ENCODE data around the gene C11orf21.

The C11orf21 gene

DNA sequence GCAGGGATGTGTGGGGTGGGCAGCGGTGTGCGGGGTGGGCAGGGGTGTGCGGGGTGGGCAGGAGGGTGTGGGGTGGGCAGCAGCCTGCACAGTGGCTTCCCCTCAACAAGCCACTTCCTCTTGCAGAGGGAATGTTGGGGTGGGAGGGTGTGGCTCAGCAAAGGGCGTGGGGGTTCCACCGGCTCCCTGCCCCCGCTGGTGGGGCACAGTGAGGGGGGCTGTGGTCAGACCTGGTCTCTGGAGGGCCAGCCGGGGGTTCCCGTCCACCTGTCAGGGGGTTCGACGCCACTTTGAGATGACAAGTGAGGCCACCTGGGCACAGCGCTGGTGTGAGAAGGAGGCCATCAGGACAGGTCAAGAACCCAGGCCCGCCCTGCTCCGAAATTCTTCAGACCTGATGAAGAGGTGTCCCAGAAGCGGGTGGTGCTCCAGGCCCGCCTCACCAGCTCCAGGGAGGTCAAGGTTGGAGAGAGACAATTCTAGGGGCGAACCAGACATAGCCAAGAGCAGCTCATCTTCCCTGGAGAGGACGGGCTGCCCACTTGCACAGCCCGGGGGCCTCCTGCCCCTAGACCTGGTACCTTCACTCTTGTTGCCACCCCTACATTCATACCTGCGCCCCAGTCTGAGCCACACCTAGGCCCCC lies 1.3 kb downstream of the C11orf21 start:
- Mint-ChIP-seq H3K36me3 (ENCODE audit: low read depth) (peaks cover 93% of the 10 kb centered on the region), H3K4me1 (ENCODE audit: low read depth) (peaks cover 68% of the 10 kb centered on the region), H3K9me3 (no peaks in the 10 kb centered on the region), H3K27me3 (peaks cover 2% of the 10 kb centered on the region), H3K27ac (peak overlapping the region; percentile 87), H3K4me3 (peak overlapping the region; percentile 97)
- intact Hi-C loops (cut with micrococcal nuclease) = loop anchor here (10.0 kb wide), 1 partner anchor 584 kb away; the partner anchor contains the start of gene CDKN1C

DNA sequence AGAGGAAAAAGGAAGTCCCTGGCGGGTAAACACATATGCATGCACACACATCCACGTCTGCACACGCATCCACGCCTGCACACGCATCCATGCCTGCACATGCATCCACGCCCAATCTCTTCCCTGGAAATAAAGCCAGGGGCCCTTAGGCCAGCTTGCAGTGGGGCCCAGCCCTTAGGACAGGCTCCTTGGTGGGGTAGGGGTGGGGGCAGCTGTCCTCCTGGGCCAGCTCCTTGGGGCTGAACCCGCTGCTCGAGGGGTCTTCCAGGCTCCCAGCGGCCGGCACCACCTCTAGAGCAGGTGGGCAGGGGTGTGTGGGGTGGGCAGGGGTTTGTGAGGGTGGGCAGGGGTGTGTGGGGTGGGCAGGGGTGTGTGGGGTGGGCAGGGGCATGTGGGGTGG lies 1.9 kb downstream of the C11orf21 start:
- peaks cover 2% of the 10 kb centered on the region for H3K27me3 Mint-ChIP-seq
- peaks cover 68% of the 10 kb centered on the region for H3K4me1 Mint-ChIP-seq (ENCODE audit: low read depth)
- peak overlapping the region; percentile 55 for H3K4me3 Mint-ChIP-seq
- H3K27ac Mint-ChIP-seq = peak overlapping the region; percentile 87
- intact Hi-C loops (cut with micrococcal nuclease) = loop anchor here (10.0 kb wide), 1 partner anchor 585 kb away; the partner anchor contains the start of gene CDKN1C
- peaks cover 88% of the 10 kb centered on the region for H3K36me3 Mint-ChIP-seq (ENCODE audit: low read depth)
- H3K9me3 Mint-ChIP-seq = no peaks in the 10 kb centered on the region

DNA sequence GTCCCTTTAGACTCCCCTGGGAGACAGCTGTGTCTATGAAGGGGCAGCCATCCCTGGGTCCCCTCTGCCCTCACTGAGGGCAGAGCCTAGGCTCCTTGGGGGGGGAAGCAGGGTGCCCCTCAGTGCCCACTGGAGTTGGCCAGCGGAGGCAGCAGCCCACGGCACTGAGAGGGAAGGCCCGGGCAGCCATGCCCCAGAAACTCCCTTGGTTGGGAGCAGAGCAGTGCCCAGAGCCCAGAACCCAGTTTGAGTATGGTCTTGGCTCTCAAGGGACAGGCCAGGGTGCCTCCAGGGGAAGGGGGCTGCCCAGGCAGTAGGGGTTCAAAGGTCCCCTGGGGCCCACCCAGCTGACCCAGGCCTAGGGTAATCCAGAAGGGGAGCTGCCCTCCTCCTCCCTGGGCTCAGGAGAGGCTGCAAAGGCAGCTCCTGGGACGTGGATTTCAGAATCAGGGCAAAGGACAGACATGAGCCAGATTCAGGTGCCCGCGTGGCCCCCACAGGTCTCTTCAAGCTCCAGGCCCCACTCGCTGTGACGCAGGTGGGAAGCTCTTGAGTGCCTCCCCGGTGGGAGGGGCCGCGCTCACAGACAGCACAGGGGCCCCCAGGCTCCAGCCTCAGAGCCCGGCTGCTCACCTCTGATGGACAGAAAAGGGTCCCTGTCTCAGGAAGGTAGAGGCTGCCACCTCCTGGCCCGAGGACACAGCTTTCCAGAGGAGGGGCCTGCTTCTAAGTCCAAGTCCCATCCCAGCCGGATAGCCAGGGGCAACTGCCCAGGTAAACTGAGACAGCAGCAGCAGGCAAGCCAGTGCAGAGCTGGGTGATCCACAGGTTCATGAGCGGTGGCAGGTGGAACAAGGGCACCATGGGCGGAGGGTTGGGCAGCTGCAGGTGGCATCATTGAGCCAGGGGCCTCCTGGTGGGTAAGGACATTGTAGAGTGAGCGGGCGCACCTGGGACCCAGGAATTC lies 2.6 kb downstream of the C11orf21 start:
- intact Hi-C loops (cut with micrococcal nuclease) = no loop called here
- Mint-ChIP-seq H3K27me3 (peaks cover 5% of the 10 kb centered on the region), H3K4me3 (peak overlapping the region; percentile 55), H3K9me3 (no peaks in the 10 kb centered on the region), H3K4me1 (ENCODE audit: low read depth) (peaks cover 68% of the 10 kb centered on the region), H3K36me3 (ENCODE audit: low read depth) (peaks cover 81% of the 10 kb centered on the region), H3K27ac (peak overlapping the region; percentile 87)

DNA sequence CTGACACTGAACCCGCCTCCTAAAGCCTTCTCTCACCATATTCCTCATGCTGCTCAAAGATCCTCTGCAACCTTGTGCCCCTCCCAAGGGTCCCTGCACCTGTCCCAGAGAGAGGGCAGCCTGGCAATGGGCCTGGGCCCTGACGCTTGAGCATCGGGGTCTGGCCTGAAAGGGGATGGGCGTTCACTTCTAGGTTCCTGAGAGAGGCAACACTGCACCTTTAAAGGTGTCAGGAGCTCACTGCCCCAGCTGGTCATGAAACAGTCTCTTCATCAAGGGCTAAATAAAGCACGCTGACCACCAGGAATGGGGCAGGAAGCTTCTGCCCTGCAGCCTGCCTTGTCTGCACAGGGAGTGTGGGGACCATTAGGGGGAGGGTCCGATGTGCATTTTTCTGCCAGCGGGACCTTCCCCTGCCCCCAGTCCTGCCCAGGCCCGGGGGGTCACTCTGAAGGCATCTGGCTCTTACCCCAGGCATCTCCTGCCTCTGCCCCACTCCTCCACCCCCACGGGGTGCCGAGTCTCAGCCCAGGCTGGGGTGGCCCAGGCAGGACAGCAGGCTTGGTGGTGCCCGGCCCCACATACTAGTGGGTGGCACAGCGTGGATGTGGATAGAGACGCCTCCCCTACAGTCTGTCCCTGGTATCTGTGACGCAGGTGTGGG lies 3.5 kb downstream of the C11orf21 start:
- peaks cover 10% of the 10 kb centered on the region for H3K27me3 Mint-ChIP-seq
- no peak overlapping the region for H3K4me3 Mint-ChIP-seq
- no peaks in the 10 kb centered on the region for H3K9me3 Mint-ChIP-seq
- H3K4me1 Mint-ChIP-seq (ENCODE audit: low read depth) = peaks cover 68% of the 10 kb centered on the region
- intact Hi-C loops (cut with micrococcal nuclease) = no loop called here
- peak overlapping the region; percentile 87 for H3K27ac Mint-ChIP-seq
- peaks cover 73% of the 10 kb centered on the region for H3K36me3 Mint-ChIP-seq (ENCODE audit: low read depth)

DNA sequence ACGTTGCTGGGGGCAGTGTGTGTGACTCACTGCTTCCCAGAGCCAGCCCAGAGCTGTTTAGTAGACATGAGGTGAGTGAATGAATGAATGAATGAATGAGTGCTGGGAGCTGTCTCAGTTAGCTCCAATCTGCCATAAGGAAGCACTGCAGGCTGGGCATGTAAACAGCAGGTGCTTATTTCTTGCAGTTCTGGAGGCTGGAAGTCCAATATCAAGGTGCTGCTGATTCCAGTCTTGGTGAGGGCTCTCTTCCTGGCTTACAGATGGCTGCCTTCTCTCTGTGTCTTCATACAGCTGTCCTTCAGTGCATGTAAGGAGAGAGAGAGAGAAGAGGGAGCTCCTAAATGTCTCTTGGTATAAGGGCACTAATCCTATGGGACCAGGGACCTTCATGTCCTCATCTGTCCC lies 4.1 kb downstream of the C11orf21 start:
- peaks cover 67% of the 10 kb centered on the region for H3K36me3 Mint-ChIP-seq (ENCODE audit: low read depth)
- no peaks in the 10 kb centered on the region for H3K9me3 Mint-ChIP-seq
- peaks cover 62% of the 10 kb centered on the region for H3K4me1 Mint-ChIP-seq (ENCODE audit: low read depth)
- H3K27ac Mint-ChIP-seq = peak overlapping the region; percentile 57
- H3K27me3 Mint-ChIP-seq = peaks cover 13% of the 10 kb centered on the region
- intact Hi-C loops (cut with micrococcal nuclease) = no loop called here
- no peak overlapping the region for H3K4me3 Mint-ChIP-seq

DNA sequence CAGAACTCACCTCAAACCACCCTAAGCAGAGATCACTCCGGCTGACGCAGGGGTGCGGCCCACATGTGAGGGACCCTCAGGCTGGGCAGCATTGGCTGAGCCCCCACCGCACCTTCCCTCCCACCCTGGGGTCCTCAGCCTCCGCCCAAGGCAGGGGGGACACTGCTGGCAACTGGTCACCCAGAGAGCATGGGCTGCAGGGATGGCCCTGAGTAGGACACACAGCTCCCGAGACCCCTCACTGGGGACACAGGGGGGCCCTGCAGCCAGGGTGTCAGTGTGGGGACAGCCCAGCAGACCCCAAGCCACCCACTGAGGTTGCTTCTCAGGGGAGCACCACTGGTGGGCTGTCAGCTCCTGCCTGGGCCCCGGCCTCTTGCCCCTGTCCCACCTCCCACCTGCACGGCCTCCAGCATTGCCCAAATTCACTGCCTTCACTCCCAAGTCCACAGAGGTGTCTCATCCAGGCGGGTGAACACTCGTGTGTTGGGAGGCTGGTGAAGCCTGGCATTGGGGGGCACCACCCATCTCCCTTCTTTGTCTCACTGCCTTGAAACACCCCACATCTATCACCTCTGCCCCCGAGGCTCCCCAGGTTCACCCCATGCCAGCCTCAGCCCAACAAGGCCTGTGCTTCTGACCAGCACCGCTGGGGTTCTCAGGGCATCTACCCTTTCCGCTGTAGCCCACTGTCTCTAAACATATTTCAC lies 4.7 kb downstream of the C11orf21 start:
- Mint-ChIP-seq H3K27me3 (peaks cover 18% of the 10 kb centered on the region), H3K4me3 (no peak overlapping the region), H3K27ac (peak overlapping the region; percentile 57), H3K4me1 (ENCODE audit: low read depth) (peaks cover 60% of the 10 kb centered on the region), H3K36me3 (ENCODE audit: low read depth) (peaks cover 61% of the 10 kb centered on the region), H3K9me3 (no peaks in the 10 kb centered on the region)
- intact Hi-C loops (cut with micrococcal nuclease) = no loop called here

DNA sequence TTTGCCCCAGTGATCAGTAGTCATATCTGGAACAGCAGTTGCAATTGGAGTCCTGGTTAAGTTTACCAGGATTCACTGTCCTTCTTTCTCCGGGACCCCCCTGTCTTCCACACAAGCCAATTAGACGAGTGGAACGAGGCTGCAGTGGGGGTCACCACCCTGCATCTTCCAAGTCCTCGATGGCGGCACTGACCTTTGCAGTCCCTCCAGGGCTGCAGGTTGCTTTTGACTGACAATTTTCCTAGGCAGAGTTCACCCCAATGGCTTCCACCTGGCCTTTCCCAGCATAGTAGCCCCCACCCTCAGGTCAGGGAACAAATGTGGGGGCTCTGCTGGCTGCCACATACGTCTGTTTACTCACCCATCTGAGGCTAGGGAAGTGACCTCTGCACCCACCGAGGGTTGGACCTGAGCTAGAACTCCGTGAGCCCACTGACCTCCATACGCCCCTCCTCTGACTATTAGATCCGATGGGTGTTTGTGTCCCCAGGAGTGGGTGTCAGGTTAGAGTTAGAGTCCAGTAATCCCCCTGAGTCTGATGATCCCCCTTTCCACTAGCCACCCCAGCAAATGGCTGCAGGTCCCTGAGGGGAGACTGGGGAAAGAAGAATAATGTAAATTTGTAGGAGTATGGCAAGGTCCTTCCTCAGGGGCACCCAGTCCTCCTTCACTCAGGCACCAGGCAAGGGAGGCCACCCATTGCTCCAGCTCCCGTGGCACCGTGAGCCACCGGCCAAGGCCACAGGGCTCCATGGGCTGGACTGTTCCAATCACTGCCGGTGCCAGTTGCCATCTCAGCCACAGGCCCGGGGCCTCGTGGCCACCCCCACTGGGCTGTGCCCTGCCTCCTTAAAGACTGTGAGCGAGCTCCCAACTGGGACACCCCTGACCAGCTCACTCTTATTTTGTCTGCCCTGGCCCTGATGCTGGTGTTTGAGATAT lies 5.5 kb downstream of the C11orf21 start:
- H3K9me3 Mint-ChIP-seq = no peaks in the 10 kb centered on the region
- peaks cover 60% of the 10 kb centered on the region for H3K4me1 Mint-ChIP-seq (ENCODE audit: low read depth)
- peaks cover 53% of the 10 kb centered on the region for H3K36me3 Mint-ChIP-seq (ENCODE audit: low read depth)
- no peak overlapping the region for H3K27ac Mint-ChIP-seq
- H3K27me3 Mint-ChIP-seq = peaks cover 19% of the 10 kb centered on the region
- intact Hi-C loops (cut with micrococcal nuclease) = no loop called here
- no peak overlapping the region for H3K4me3 Mint-ChIP-seq

DNA sequence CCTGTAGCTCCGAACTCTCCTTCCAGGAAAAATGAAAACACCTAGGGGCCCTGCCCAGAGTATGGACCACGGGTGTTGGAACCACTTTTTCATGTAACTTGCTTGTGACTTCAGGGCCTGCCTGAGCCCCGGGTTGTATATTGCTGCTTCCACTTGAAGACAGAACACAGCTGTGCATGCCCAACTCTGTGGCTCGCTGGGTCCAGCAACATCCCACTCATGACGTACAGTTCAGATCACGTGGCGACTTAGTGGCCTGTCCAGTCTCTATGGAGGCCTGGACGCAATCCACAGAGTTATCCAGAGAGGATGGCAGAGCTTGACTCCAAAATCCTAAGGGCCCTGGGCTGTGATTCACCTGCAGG lies 6.8 kb downstream of the C11orf21 start:
- Mint-ChIP-seq H3K36me3 (ENCODE audit: low read depth) (peaks cover 40% of the 10 kb centered on the region), H3K9me3 (no peaks in the 10 kb centered on the region), H3K4me1 (ENCODE audit: low read depth) (peaks cover 59% of the 10 kb centered on the region), H3K27ac (no peak overlapping the region), H3K27me3 (peaks cover 25% of the 10 kb centered on the region), H3K4me3 (no peak overlapping the region)
- intact Hi-C loops (cut with micrococcal nuclease) = loop anchor here (1.0 kb wide), 1 partner anchor 98 kb away; no protein-coding TSS in a partner anchor

DNA sequence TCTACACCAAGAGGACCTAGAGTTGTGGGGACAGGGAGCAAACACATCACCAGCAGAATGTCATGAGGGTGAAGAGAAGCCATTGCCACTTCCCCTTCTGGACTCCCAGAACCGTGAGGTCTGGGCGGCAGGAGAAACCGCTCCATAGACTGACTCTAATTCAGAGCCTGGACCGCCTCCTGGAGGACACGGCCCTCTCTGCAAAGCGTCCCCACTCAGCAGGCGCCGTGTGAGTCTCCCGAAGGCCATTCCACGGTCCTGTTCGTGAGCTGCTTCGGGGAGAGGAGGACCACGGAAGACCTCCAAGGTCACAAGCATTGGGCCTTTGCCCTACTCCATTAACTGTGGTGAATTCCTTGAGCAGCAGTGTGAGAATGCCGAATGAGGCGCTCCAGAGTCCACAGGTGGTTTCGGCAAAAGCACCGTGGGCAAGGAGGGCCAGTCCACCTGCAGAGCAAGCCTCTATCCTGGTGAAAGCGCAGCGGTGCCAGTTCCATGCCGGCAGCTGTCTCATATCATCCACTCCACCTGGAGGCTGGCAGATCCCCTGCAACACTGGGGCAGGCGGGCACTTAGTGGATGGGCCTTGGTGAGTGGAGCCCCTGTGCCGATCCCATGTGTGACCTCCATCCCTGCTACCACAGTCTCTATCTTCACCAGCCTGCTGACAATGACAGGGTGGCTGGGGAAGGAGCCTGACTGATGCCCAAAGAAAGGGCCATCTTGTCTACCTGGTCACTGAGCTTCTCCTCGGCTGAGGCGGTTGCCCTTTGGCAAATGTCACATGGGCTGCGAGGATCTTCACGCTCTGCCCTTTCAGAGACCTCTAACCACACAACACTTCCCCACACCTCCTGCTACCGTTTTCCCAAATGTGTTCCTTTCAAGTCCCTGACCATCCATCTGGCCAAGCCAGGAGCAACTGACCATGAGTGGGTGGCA lies 7.5 kb downstream of the C11orf21 start:
- peaks cover 31% of the 10 kb centered on the region for H3K27me3 Mint-ChIP-seq
- peaks cover 52% of the 10 kb centered on the region for H3K4me1 Mint-ChIP-seq (ENCODE audit: low read depth)
- no peaks in the 10 kb centered on the region for H3K9me3 Mint-ChIP-seq
- H3K36me3 Mint-ChIP-seq (ENCODE audit: low read depth) = peaks cover 33% of the 10 kb centered on the region
- H3K27ac Mint-ChIP-seq = peak overlapping the region; percentile 43
- no peak overlapping the region for H3K4me3 Mint-ChIP-seq
- intact Hi-C loops (cut with micrococcal nuclease) = loop anchor here (1.0 kb wide), 1 partner anchor 97 kb away; no protein-coding TSS in a partner anchor

DNA sequence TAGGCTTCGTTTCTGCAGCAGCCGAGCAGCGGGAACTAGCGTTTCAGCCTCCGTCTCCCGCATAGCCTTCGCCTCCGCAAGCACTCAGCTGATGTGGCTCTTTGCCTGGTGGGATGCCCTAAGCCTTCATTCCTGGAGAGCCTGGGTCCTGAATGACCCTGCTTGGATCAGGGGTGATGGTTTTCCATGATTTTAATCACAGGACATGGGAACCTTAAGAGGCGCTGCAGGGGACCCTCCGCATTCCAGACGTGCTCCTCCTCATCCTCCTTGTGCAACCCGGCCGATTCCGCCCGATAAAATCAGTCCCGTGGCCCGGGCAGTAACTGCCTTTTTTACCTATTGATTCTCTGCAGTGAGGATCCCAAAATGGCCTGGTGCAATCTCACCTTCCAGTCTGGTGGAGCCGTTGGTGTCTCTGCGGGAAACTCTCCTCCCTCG lies 8.2 kb downstream of the C11orf21 start:
- Mint-ChIP-seq H3K9me3 (no peaks in the 10 kb centered on the region), H3K27ac (peak overlapping the region; percentile 43), H3K4me3 (no peak overlapping the region), H3K36me3 (ENCODE audit: low read depth) (peaks cover 26% of the 10 kb centered on the region), H3K27me3 (peaks cover 37% of the 10 kb centered on the region), H3K4me1 (ENCODE audit: low read depth) (peaks cover 48% of the 10 kb centered on the region)
- intact Hi-C loops (cut with micrococcal nuclease) = no loop called here

DNA sequence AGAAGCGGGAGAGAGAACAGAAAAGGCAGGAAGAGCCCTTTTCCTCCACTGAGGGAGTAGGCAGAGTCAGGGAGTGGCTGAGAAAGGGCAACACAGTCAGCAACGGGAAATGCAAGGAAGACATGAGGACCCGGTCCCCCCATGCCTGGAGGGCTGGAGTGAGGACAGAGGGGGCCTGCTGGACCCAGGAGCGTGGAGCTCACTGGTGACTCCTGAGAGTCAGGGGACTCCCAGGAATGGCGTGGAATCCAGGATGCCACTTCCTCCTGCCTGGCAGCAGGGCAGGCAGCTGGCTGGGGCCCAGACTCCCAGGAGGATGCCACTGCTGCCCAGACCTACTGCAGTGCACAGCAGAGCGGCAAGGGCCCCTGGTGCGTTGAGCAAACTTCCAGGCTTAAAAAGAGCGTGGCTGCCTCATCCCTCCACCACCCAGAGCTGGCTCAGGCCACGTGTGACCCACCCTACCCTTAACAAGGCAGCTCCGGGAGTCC lies 11.3 kb downstream of the C11orf21 start:
- intact Hi-C loops (cut with micrococcal nuclease) = no loop called here
- H3K27ac Mint-ChIP-seq = no peak overlapping the region
- no peaks in the 10 kb centered on the region for H3K9me3 Mint-ChIP-seq
- H3K4me3 Mint-ChIP-seq = no peak overlapping the region
- peaks cover 37% of the 10 kb centered on the region for H3K4me1 Mint-ChIP-seq (ENCODE audit: low read depth)
- peaks cover 48% of the 10 kb centered on the region for H3K27me3 Mint-ChIP-seq
- H3K36me3 Mint-ChIP-seq (ENCODE audit: low read depth) = no peaks in the 10 kb centered on the region

DNA sequence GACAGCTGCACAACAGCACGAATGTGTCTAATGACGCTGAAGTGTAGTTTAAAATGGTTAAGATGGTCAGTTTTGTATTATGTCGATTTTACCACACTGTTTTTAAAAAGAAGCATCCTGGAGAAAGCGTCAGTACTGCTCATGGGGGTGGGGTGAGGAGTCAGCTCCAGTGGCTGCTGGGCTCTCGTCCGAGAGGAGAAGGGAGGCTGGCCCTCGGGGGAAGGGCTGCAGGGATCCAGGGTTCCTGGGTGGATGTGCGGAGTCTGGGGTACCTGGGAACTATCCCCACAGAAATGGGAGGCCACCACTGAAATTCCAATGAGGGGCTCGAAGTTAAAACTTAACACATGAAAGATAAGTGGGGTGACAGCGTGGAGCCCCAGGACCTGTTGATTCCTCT lies 11.9 kb downstream of the C11orf21 start:
- no peaks in the 10 kb centered on the region for H3K9me3 Mint-ChIP-seq
- intact Hi-C loops (cut with micrococcal nuclease) = no loop called here
- no peak overlapping the region for H3K27ac Mint-ChIP-seq
- no peak overlapping the region for H3K4me3 Mint-ChIP-seq
- peaks cover 52% of the 10 kb centered on the region for H3K27me3 Mint-ChIP-seq
- H3K4me1 Mint-ChIP-seq (ENCODE audit: low read depth) = peaks cover 32% of the 10 kb centered on the region
- H3K36me3 Mint-ChIP-seq (ENCODE audit: low read depth) = no peaks in the 10 kb centered on the region

Data from dendritic cell treated with granulocyte-macrophage colony-stimulating factor and Interleukin-4, amounts not matched to agents 40 ng/mL and 50 ng/mL, for 4 days (primary cell).